ENCODE data around the gene PCCA.

- TF ChIP-seq POLR2AphosphoS5 (IDR thresholded peaks at IDR 0.05), result no peak
- TF ChIP-seq CTCF (IDR thresholded peaks at IDR 0.05), result no peak
- TF ChIP-seq POLR2A (IDR thresholded peaks at IDR 0.05), result no peak
These were observed 414.7 kb downstream of the PCCA start for GRCh38 chr13:100503622-100504021.
